Colonic mucosa (tissue), 4 donors: ENCODE data around the gene C10orf53. TPM values are rescaled to one million over a fixed set of nuclear protein-coding genes. Genes with fewer than 3 reads are reported as not detected.

ENCODE experiments used
- DNase-seq: peaks from one replicate; pipeline ENCODE4 v3.0.0-alpha.2; 2020
- H3K27ac ChIP-seq: fragments of 200-600 bp; one replicate; pipeline ENCODE4 v1.8.0; 2021
- H3K27me3 ChIP-seq: fragments of 200-600 bp; one replicate; pipeline ENCODE4 v1.8.0; 2021
- H3K36me3 ChIP-seq: fragments of 200-600 bp; one replicate; pipeline ENCODE4 v1.8.0; 2021
- H3K4me1 ChIP-seq: fragments of 200-600 bp; one replicate; pipeline ENCODE4 v1.8.0; 2021; ENCODE audit warnings: mild to moderate bottlenecking
- H3K4me3 ChIP-seq: fragments of 200-600 bp; one replicate; pipeline ENCODE4 v1.8.0; 2021
- H3K9ac ChIP-seq, 2 donors: one replicate each; pipeline ENCODE4 v1.7.0; 2013; ENCODE audit warnings: control low read depth in 2 of 2, low read depth in 2 of 2, low read length in 2 of 2
- H3K9me3 ChIP-seq: fragments of 200-600 bp; one replicate; pipeline ENCODE4 v1.8.0; 2021
- intact Hi-C: fragments of 100-400 bp; cut with DNase I; formaldehyde crosslinking; loops from one replicate; pipeline ENCODE4 v1.14.1; 2022
- total RNA-seq, 2 donors: library from RNA; stranded (reverse); fragmentation: NEBNext Ultra II Directional in 1 of 2; extraction: Animal tissue kit (Norgen Biotek cat#: 25700) in 1 of 2; gene quantifications; one replicate each; pipeline ENCODE4 v1.2.1, GENCODE V29; 2021
- TF ChIP-seq, protein P1 (sequence below): fragments of 200-600 bp; IDR thresholded peaks from one replicate; pipeline ENCODE4 v1.8.0; 2022; ENCODE audit warnings: antibody characterized with exemption, mild to moderate bottlenecking
- donor health status: healthy.
- donor health status: DM: no; HTN: no; CAD: no.
- donor health status: DM: no; HTN: no; CAD: no.

The C10orf53 gene
- total RNA-seq, 2 donors from 2014 or later, result not detected

GRCh38 chr10:49655099-49655498, 24.4 kb upstream of the C10orf53 start:
- Histone ChIP-seq H3K27me3 (no peaks in the 10 kb centered on the region), H3K4me3 (no peak overlapping the region)
- TF ChIP-seq, protein P1, sequence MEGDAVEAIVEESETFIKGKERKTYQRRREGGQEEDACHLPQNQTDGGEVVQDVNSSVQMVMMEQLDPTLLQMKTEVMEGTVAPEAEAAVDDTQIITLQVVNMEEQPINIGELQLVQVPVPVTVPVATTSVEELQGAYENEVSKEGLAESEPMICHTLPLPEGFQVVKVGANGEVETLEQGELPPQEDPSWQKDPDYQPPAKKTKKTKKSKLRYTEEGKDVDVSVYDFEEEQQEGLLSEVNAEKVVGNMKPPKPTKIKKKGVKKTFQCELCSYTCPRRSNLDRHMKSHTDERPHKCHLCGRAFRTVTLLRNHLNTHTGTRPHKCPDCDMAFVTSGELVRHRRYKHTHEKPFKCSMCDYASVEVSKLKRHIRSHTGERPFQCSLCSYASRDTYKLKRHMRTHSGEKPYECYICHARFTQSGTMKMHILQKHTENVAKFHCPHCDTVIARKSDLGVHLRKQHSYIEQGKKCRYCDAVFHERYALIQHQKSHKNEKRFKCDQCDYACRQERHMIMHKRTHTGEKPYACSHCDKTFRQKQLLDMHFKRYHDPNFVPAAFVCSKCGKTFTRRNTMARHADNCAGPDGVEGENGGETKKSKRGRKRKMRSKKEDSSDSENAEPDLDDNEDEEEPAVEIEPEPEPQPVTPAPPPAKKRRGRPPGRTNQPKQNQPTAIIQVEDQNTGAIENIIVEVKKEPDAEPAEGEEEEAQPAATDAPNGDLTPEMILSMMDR, result no peak

DNA sequence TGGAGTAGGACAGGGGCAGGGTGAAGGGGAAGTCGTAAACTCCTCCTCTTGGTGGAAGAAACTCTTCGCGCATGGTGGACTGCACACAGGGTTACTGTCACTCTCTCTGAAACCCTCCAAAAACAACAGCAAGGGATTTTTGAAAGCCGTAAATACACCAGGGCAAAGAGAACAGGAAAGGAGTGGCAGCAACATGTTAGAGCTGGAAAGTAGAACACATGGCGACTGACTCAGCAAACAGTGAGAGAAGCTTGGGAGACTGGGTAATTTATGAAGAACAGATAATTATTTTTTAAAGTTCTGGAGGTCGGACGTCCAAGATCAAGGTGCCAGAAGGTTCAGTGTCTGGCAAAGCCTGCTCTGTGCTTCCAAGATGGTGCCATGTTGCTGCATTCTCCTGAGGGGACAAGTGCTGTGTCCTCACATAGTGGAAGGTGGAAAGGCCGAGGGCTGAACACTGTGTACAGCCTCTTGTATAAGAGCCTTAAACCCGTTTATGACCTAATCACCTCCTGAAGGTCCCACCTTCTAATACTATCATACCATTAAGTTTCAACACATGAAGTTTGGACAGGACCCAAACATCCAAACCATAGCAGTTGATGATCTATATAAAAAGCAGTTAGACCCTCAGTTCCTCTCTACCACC, 22.5 kb upstream of the C10orf53 start:
- no peaks in the 10 kb centered on the region for H3K9me3 ChIP-seq
- TF ChIP-seq, protein P1, result no peak
- no peak for DNase-seq

More at GRCh38 chr10:49655099-49655498, 24.4 kb upstream of the C10orf53 start:
- no peak for DNase-seq
- H3K27ac ChIP-seq, result no peak overlapping the region
- no peaks in the 10 kb centered on the region for H3K36me3 ChIP-seq
- H3K9ac ChIP-seq, result no peak overlapping the region
- H3K4me1 ChIP-seq, result no peaks in the 10 kb centered on the region
- no peaks in the 10 kb centered on the region for H3K9me3 ChIP-seq
- intact Hi-C loops, result no loop called here

GRCh38 chr10:49657606-49658005, 21.8 kb upstream of the C10orf53 start:
- intact Hi-C loops, result no loop called here
- no peak for DNase-seq

More for the DNA sequence above, 22.5 kb upstream of the C10orf53 start:
- Histone ChIP-seq H3K27me3 (no peaks in the 10 kb centered on the region), H3K36me3 (no peaks in the 10 kb centered on the region), H3K4me1 (no peaks in the 10 kb centered on the region), H3K4me3 (no peak overlapping the region), H3K27ac (no peak overlapping the region), H3K9ac (no peak overlapping the region)
- intact Hi-C loops, result no loop called here

GRCh38 chr10:49661140-49661856, 18.2 kb upstream of the C10orf53 start:
- no peaks in the 10 kb centered on the region for H3K36me3 ChIP-seq
- H3K27ac ChIP-seq, result no peak overlapping the region
- H3K4me1 ChIP-seq, result no peaks in the 10 kb centered on the region
- no peak overlapping the region for H3K4me3 ChIP-seq
- H3K9ac ChIP-seq, result no peak overlapping the region
- TF ChIP-seq, protein P1, result no peak
- no peak for DNase-seq
- intact Hi-C loops, result no loop called here
- no peaks in the 10 kb centered on the region for H3K27me3 ChIP-seq
- no peaks in the 10 kb centered on the region for H3K9me3 ChIP-seq

More at GRCh38 chr10:49657606-49658005, 21.8 kb upstream of the C10orf53 start:
- Histone ChIP-seq H3K4me3 (no peak overlapping the region), H3K9me3 (no peaks in the 10 kb centered on the region), H3K9ac (no peak overlapping the region), H3K27me3 (no peaks in the 10 kb centered on the region), H3K4me1 (no peaks in the 10 kb centered on the region), H3K27ac (no peak overlapping the region), H3K36me3 (no peaks in the 10 kb centered on the region)
- TF ChIP-seq, protein P1, result no peak

DNA sequence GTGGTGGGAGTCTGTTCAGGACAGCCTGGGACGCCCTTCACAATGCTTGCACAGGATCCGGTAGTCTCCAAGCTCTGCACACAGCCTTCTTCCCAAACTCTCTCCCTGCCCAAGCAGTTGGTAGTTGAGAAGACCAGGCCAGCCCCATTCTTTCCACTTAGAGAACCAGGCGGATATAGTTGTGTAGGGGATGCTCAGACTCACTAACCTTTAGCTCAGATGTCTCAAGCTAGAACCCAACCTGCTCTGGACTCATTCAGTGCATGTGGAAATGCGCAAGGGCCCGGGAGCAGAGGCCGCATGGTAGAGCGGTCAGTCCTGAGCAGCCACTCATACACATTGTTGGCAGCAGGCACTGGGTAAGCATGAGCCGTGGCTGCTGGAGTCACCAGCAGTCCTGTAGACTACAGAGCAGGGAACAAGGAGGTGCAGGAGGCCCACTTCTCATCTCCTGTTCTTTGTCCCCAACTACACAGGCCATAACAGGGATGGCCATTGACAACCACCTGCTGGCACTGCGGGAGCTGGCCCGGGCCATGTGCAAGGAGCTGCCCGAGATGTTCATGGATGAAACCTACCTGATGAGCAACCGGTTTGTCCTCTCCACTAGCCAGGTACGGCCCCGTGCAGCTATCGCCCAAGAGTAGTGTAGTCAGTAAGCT, 17.2 kb upstream of the C10orf53 start:
- TF ChIP-seq, protein P1, result no peak
- Histone ChIP-seq H3K9me3 (no peaks in the 10 kb centered on the region), H3K36me3 (no peaks in the 10 kb centered on the region), H3K4me3 (no peak overlapping the region), H3K4me1 (no peaks in the 10 kb centered on the region), H3K27me3 (no peaks in the 10 kb centered on the region), H3K27ac (no peak overlapping the region), H3K9ac (no peak overlapping the region)
- no peak for DNase-seq
- intact Hi-C loops, result no loop called here
